ENCODE results near the gene PLK3.

DNA sequence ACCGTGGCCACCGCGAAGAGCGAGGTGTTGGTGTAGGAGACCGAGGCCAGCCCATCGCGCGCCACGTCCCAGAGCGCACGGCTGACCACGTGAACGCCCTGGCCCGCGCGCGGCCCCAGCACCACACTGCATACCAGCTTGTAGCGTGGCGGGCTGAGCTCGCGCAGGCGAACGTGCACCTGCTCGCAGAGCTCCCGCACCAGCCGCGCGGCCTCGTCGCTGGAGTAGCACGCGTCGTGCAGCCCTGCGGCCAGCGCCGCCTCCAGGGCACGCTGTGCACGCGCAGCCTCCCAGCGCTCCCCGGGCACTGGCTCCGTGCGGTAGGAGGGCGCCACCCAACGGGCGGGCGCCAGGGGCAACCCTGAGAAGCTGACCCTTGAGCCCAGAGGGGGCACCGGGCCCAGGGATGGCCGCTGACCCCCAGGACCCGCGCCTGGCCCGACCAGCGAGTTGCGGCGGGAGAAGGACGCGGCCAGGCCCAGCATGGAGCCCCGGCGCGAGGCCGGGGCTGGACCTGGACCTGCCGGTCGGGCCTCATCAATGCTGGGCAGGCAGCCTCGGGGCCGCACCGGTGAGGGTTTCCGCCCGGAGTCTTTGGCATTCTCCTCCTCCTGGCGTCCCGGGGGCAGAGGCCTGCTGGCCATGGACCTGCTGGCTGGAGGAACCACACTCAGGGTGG, 6.0 kb downstream of the PLK3 start:
- TF ChIP-seq MYC (IDR thresholded peaks at IDR 0.05; ENCODE audit: low read depth, low read length) (no peak), POLR2A (IDR thresholded peaks at IDR 0.05; ENCODE audit: low read depth, low read length) (no peak), POLR2AphosphoS5 (IDR thresholded peaks at IDR 0.05; ENCODE audit: insufficient read depth, low read depth, low read length) (peak; percentile 5)
- TF ChIP-seq, protein P1, sequence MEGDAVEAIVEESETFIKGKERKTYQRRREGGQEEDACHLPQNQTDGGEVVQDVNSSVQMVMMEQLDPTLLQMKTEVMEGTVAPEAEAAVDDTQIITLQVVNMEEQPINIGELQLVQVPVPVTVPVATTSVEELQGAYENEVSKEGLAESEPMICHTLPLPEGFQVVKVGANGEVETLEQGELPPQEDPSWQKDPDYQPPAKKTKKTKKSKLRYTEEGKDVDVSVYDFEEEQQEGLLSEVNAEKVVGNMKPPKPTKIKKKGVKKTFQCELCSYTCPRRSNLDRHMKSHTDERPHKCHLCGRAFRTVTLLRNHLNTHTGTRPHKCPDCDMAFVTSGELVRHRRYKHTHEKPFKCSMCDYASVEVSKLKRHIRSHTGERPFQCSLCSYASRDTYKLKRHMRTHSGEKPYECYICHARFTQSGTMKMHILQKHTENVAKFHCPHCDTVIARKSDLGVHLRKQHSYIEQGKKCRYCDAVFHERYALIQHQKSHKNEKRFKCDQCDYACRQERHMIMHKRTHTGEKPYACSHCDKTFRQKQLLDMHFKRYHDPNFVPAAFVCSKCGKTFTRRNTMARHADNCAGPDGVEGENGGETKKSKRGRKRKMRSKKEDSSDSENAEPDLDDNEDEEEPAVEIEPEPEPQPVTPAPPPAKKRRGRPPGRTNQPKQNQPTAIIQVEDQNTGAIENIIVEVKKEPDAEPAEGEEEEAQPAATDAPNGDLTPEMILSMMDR (IDR thresholded peaks at IDR 0.05; ENCODE audit: extremely low read depth in 1 of 2, insufficient read depth in 1 of 2, low read depth in 1 of 2, low read length in 2 of 2), result no peak
